Vagina (tissue), 2 donors: ENCODE data around the gene ST3GAL5. TPM values are rescaled to one million over a fixed set of nuclear protein-coding genes. Genes with fewer than 3 reads are reported as not detected.

ENCODE experiments used
- DNase-seq, 2 donors: peaks; one replicate each; pipeline ENCODE4 v3.0.0-alpha.2; 2017; ENCODE audit errors: extremely low spot score in 2 of 2
- H3K27ac ChIP-seq: fragments of 200-600 bp; sonication (generic); one replicate; pipeline ENCODE4 v1.5.1; 2019
- H3K27me3 ChIP-seq: fragments of 200-600 bp; sonication (generic); one replicate; pipeline ENCODE4 v1.5.1; 2019
- H3K36me3 ChIP-seq, 2 donors: fragments of 200-600 bp; sonication (generic); one replicate each; pipeline ENCODE4 v1.5.1; 2017 to 2019
- H3K4me1 ChIP-seq: fragments of 200-600 bp; sonication (generic); one replicate; pipeline ENCODE4 v1.5.1; 2019
- H3K4me3 ChIP-seq, 2 donors: fragments of 200-600 bp; sonication (generic); 1 replicate in 1 of 2; 2 replicates in 1 of 2; pipeline ENCODE4 v1.5.1; 2016 to 2019
- H3K9me3 ChIP-seq: fragments of 200-600 bp; sonication (generic); one replicate; pipeline ENCODE4 v1.5.1; 2019
- POLR2A ChIP-seq, 2 donors: fragments of 450-650 bp; IDR thresholded peaks; one replicate each; pipeline ENCODE4 v1.6.1; 2017; ENCODE audit warnings: antibody characterized with exemption in 2 of 2, mild to moderate bottlenecking in 2 of 2, moderate library complexity in 2 of 2
- POLR2AphosphoS5 ChIP-seq, 2 donors: sonication (generic); formaldehyde crosslinking; IDR thresholded peaks; one replicate each; pipeline ENCODE4 v1.9.0; 2017; ENCODE audit warnings: antibody characterized with exemption in 2 of 2, mild to moderate bottlenecking in 2 of 2, low read depth in 1 of 2; ENCODE audit not compliant: insufficient read depth in 1 of 2
- intact Hi-C: fragments of 100-400 bp; cut with DNase I; formaldehyde crosslinking; loops from one replicate; pipeline ENCODE4 v1.15.1; 2023
- total RNA-seq: library from RNA; depleted of rRNA; stranded (reverse); fragments of >200 nt; gene quantifications from one replicate; pipeline ENCODE4 v1.2.3, GENCODE V29; 2016
- TF ChIP-seq, protein P1 (sequence below), 3 experiments: fragments of 450-650 bp in 2 of 3; fragments of 200-600 bp in 1 of 3; sonication (generic) in 1 of 3; IDR thresholded peaks; one replicate each; pipeline ENCODE4 v1.5.1; 2017 to 2019; ENCODE audit warnings: antibody characterized with exemption in 3 of 3, mild to moderate bottlenecking in 2 of 3, moderate library complexity in 2 of 3

ST3GAL5 gene
- total RNA-seq, 1 donor from 2014 or later: 16.2 TPM

DNA sequence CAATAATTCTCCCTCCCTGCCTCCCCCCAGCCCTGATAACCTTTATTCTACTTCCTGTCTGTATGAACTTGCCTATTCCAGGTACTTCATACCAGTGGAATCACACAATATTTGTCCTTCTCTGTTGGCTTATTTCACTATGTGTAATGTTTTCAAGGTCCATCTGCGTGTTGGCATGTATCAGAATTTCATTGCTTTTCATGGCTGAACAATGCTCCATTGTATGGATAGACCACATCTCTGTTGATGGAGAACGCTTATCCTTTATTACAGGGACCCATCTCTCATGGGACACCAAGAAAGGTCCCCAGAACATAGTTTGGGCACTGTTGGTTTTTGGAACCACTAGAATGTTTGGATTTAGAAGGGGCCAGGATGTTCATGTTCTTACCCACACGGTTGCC, 94.8 kb downstream of the ST3GAL5 start:
- Histone ChIP-seq H3K4me1 (peaks cover 68% of the 10 kb centered on the region), H3K9me3 (no peaks in the 10 kb centered on the region), H3K27ac (peak overlapping the region; percentile 7), H3K36me3 (no peaks in the 10 kb centered on the region), H3K27me3 (no peaks in the 10 kb centered on the region), H3K4me3 (no peak overlapping the region)
- intact Hi-C loops: loop anchor here (5.0 kb wide), 2 partner anchors 42 to 57 kb away; partner anchors contain the start of gene ATOH8
- DNase-seq: no peak
- TF ChIP-seq POLR2AphosphoS5 (IDR thresholded peaks at IDR 0.05; ENCODE audit: insufficient read depth in 1 of 2, low read depth in 1 of 2) (no peak), POLR2A (IDR thresholded peaks at IDR 0.05) (no peak)
- TF ChIP-seq, protein P1, sequence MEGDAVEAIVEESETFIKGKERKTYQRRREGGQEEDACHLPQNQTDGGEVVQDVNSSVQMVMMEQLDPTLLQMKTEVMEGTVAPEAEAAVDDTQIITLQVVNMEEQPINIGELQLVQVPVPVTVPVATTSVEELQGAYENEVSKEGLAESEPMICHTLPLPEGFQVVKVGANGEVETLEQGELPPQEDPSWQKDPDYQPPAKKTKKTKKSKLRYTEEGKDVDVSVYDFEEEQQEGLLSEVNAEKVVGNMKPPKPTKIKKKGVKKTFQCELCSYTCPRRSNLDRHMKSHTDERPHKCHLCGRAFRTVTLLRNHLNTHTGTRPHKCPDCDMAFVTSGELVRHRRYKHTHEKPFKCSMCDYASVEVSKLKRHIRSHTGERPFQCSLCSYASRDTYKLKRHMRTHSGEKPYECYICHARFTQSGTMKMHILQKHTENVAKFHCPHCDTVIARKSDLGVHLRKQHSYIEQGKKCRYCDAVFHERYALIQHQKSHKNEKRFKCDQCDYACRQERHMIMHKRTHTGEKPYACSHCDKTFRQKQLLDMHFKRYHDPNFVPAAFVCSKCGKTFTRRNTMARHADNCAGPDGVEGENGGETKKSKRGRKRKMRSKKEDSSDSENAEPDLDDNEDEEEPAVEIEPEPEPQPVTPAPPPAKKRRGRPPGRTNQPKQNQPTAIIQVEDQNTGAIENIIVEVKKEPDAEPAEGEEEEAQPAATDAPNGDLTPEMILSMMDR (IDR thresholded peaks at IDR 0.05): no peak

DNA sequence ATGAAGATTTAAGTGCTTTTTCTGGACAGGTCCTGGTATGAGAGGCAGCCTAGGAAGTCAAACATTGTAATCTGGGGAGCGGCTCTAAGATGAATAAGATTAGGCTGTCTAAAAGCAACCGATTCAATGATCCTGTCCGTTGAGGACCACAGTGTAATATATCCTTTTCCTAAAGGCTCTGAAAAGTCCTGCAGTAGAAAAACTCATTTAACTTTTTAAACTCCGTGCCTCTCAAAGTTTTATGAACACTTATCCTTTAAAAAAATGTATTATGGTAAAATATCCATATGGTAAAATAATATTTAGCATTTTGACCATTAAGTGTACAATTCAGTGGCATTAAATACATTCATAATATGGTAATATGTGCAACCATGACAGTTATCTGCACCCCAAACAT, 95.2 kb downstream of the ST3GAL5 start:
- Histone ChIP-seq H3K4me1 (peaks cover 68% of the 10 kb centered on the region), H3K9me3 (no peaks in the 10 kb centered on the region), H3K27ac (peak overlapping the region; percentile 72), H3K27me3 (no peaks in the 10 kb centered on the region), H3K36me3 (no peaks in the 10 kb centered on the region), H3K4me3 (no peak overlapping the region)
- TF ChIP-seq POLR2A (IDR thresholded peaks at IDR 0.05) (no peak), POLR2AphosphoS5 (IDR thresholded peaks at IDR 0.05; ENCODE audit: insufficient read depth in 1 of 2, low read depth in 1 of 2) (no peak)
- TF ChIP-seq, protein P1 (IDR thresholded peaks at IDR 0.05): no peak
- no peak for DNase-seq
- intact Hi-C loops: loop anchor here (5.0 kb wide), 2 partner anchors 41 to 56 kb away; partner anchors contain the start of gene ATOH8

DNA sequence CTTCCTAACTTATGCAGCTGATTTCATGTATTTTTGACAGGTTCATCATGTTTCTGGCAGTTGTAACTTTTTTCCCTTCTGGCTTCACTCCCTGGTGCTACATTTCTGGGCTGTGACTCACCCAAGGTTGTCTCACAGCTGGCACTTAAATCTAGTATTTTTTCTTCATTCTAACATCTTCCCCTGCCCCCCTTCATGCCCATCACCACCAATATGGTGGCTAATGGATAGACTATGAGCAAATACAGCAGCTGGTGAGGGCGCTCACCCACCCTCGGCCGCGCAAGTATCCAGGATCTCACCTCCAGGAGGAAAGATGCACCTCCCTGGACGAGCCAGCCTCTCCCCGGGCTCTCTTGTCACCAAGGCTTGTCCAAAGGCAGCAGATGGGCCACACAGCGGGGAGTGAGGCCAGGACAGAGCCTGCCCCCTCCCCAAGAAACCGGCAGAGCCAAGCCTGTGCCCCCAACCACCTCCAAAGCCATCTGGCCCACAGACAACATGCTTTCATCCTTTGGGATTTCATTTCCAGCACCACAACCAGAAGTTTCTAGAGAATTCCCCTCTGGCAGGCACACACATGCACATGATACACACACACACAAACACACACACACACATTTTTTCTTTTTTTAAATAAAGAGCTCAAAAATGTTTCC, 95.9 kb downstream of the ST3GAL5 start:
- Histone ChIP-seq H3K4me1 (peaks cover 68% of the 10 kb centered on the region), H3K9me3 (no peaks in the 10 kb centered on the region), H3K27me3 (no peaks in the 10 kb centered on the region), H3K27ac (peak overlapping the region; percentile 72), H3K4me3 (no peak overlapping the region), H3K36me3 (peaks cover 0 to 6% of the 10 kb centered on the region in 2 donors)
- DNase-seq: no peak
- TF ChIP-seq POLR2A (IDR thresholded peaks at IDR 0.05) (no peak), POLR2AphosphoS5 (IDR thresholded peaks at IDR 0.05; ENCODE audit: insufficient read depth in 1 of 2, low read depth in 1 of 2) (no peak)
- TF ChIP-seq, protein P1 (IDR thresholded peaks at IDR 0.05): no peak
- intact Hi-C loops: loop anchor here (5.0 kb wide), 2 partner anchors 41 to 56 kb away; partner anchors contain the start of gene ATOH8

DNA sequence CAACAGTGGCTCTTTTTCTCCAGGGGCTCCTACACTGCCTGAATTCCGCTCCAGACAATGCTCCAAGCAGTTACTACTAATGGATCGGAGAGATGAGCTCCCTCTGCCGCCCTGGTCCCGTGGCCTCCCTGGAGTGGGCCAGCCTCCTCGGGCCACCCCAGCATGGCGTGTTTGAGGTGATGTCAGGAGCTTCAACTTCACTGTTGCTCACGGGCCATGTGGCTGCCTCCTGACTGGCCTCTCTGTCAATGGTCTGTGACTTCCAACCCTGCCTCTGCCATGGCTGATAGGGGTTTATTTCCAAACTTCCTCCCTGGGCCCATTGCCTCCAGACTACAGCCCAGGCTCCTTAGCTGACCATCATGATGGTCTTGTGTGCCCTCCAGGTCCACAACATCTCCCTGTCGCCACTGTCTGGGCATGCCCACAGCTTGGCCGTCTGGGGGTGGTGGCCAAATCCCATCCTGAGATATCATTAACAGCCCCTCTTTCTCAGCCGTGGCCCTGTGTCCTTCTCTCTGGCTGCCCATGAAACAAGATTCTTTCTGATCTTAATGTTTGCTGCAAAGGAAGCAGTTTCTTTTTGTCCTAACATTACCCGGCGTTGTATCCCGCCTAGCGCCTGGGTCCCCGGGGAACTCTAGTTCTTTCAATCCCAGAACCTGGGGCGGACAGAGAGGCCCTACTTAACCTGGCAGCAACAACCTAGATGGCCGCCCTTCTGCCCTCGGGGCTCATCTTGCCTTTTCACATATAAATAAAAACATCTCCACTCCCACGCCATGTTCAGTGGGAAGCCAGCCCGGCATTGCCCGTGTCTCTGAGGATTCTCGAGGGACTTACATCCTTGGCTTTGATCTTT, 96.9 kb downstream of the ST3GAL5 start:
- Histone ChIP-seq H3K4me1 (peaks cover 61% of the 10 kb centered on the region), H3K27ac (peak overlapping the region; percentile 72)
- no peak for DNase-seq

DNA sequence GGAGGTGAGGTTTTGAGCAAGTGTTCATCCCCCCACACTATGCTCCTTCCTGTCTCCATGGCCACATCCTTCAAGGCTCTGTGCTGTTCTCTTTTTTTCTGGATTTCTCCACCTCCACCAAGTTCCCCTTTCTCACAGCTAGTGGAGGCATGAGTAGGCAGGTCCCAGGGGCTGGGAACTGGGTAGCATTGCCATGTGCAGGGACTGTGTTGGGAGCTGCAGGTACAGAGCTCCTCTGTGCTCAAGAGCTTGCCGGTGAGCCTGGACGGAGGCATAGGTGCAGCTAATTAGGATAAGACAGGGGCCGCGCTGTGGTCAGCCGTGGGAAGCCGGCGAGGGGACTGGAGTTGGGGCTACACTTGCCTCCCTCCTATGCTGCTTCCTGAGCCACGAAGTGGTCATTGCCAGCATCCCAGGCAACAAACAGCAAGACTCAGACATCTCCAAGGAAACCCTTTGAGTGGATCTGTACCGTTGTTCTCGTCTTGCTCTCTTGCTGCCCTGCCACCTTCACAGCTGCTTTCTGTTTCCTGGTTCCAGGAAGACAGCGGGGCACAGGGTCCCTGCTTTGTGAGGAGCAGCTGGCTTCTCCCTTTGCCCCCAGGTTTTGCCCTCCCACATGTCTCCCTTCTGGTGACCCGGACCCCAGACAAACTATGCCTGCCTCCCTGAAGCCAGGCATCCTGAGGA, 98.1 kb downstream of the ST3GAL5 start:
- no peak for DNase-seq
- no peaks in the 10 kb centered on the region for H3K9me3 ChIP-seq
- TF ChIP-seq POLR2AphosphoS5 (IDR thresholded peaks at IDR 0.05; ENCODE audit: insufficient read depth in 1 of 2, low read depth in 1 of 2): no peak
- TF ChIP-seq POLR2A (IDR thresholded peaks at IDR 0.05): no peak
- TF ChIP-seq, protein P1 (IDR thresholded peaks at IDR 0.05): no peak
- intact Hi-C loops: loop anchor here (5.0 kb wide), 2 partner anchors 38 to 53 kb away; partner anchors contain the start of gene ATOH8
- H3K27me3 ChIP-seq: no peaks in the 10 kb centered on the region
- peaks cover 0 to 16% of the 10 kb centered on the region in 2 donors for H3K36me3 ChIP-seq
- H3K4me1 ChIP-seq: peaks cover 55% of the 10 kb centered on the region
- H3K27ac ChIP-seq: no peak overlapping the region
- no peak overlapping the region for H3K4me3 ChIP-seq

More for the DNA sequence above, 96.9 kb downstream of the ST3GAL5 start:
- TF ChIP-seq POLR2A (IDR thresholded peaks at IDR 0.05): no peak
- Histone ChIP-seq H3K27me3 (no peaks in the 10 kb centered on the region), H3K9me3 (no peaks in the 10 kb centered on the region), H3K36me3 (peaks cover 0 to 15% of the 10 kb centered on the region in 2 donors), H3K4me3 (no peak overlapping the region)
- intact Hi-C loops: loop anchor here (5.0 kb wide), 2 partner anchors 40 to 55 kb away; partner anchors contain the start of gene ATOH8
